ENCODE measurements around the gene TMEM134. TPM values are rescaled to one million over a fixed set of nuclear protein-coding genes. Genes with fewer than 3 reads are reported as not detected.

The TMEM134 gene
- total RNA-seq, 4 donors from 2014 or later: 80.0 to 126 (median 86.1) TPM

DNA sequence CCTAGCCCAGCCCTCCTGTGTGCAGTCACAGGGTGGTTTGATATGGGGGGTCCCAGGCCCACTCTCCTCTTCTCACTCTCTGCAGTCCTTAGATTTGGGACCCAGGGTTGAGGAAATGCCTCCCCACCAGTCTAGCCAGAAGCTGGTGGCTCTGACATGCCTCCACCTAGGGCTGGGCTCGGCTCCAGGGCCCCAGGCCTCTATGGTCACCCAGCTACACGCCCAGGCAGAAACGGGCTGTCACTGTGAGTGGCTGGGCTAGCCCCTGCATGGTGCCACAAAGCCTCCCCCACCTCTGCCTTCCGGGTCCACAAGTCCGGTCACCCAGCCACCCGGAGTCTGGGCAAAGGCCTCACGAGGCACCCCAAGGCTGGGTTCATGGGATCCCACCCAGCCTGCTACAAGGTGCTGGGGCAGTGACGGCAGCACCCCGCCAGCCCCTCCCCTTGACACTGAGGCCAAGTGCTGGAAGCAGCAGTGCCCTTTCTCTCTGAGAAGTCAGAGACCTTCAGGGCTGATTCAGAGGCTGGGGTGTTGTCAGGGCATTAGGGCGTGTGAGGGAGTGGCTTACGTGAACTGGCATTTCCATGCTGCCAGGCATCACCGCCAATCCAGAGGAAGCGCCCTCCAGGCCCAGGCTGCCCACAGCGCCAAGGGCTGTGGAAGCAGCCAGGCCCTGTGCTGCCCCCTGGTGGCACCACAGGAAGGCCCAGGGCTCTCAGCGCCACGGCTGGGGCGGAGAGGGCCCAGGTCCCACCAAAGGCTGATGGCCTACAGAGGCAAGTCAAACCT lies 36.8 kb upstream of the TMEM134 start:
- TF ChIP-seq POLR2A (IDR thresholded peaks at IDR 0.05): peak; percentile 75 to 82
- TF ChIP-seq, protein P1, sequence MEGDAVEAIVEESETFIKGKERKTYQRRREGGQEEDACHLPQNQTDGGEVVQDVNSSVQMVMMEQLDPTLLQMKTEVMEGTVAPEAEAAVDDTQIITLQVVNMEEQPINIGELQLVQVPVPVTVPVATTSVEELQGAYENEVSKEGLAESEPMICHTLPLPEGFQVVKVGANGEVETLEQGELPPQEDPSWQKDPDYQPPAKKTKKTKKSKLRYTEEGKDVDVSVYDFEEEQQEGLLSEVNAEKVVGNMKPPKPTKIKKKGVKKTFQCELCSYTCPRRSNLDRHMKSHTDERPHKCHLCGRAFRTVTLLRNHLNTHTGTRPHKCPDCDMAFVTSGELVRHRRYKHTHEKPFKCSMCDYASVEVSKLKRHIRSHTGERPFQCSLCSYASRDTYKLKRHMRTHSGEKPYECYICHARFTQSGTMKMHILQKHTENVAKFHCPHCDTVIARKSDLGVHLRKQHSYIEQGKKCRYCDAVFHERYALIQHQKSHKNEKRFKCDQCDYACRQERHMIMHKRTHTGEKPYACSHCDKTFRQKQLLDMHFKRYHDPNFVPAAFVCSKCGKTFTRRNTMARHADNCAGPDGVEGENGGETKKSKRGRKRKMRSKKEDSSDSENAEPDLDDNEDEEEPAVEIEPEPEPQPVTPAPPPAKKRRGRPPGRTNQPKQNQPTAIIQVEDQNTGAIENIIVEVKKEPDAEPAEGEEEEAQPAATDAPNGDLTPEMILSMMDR (IDR thresholded peaks at IDR 0.05): peak; percentile 96 to 99 (median 98)
- peak; percentile 85 to 96 (median 95) for DNase-seq
- Histone ChIP-seq H3K27me3 (no peaks in the 10 kb centered on the region), H3K9me3 (no peaks in the 10 kb centered on the region), H3K36me3 (peaks cover 0 to 19% (median 0%) of the 10 kb centered on the region in 3 donors), H3K4me3 (peak overlapping the region; percentile 74 to 79 (median 77)), H3K4me1 (peaks cover 0 to 49% (median 34%) of the 10 kb centered on the region in 4 donors), H3K27ac (peak overlapping the region; percentile 94 to 99 (median 97))

GRCh38 chr11:67504950-67505581 lies 36.0 kb upstream of the TMEM134 start, which contains the start of gene PITPNM1:
Gene PITPNM1, minus strand, starts transcription at chr11:67505363. Its CDS starts 1,183 bp downstream, at chr11:67504180.
- Histone ChIP-seq H3K27me3 (no peaks in the 10 kb centered on the region), H3K36me3 (peaks cover 0 to 25% (median 0%) of the 10 kb centered on the region in 3 donors), H3K9me3 (no peaks in the 10 kb centered on the region), H3K4me1 (peaks cover 0 to 42% (median 34%) of the 10 kb centered on the region in 4 donors), H3K27ac (peak within 1 kb of the TSS; percentile 94 to 99 (median 97)), H3K4me3 (peak within 1 kb of the TSS; percentile 74 to 79 (median 77))
- DNase-seq: peak; percentile 88 to 92 (median 90)
- TF ChIP-seq POLR2A (IDR thresholded peaks at IDR 0.05): peak; percentile 21 to 22
- TF ChIP-seq, protein P1 (IDR thresholded peaks at IDR 0.05): no peak

DNA sequence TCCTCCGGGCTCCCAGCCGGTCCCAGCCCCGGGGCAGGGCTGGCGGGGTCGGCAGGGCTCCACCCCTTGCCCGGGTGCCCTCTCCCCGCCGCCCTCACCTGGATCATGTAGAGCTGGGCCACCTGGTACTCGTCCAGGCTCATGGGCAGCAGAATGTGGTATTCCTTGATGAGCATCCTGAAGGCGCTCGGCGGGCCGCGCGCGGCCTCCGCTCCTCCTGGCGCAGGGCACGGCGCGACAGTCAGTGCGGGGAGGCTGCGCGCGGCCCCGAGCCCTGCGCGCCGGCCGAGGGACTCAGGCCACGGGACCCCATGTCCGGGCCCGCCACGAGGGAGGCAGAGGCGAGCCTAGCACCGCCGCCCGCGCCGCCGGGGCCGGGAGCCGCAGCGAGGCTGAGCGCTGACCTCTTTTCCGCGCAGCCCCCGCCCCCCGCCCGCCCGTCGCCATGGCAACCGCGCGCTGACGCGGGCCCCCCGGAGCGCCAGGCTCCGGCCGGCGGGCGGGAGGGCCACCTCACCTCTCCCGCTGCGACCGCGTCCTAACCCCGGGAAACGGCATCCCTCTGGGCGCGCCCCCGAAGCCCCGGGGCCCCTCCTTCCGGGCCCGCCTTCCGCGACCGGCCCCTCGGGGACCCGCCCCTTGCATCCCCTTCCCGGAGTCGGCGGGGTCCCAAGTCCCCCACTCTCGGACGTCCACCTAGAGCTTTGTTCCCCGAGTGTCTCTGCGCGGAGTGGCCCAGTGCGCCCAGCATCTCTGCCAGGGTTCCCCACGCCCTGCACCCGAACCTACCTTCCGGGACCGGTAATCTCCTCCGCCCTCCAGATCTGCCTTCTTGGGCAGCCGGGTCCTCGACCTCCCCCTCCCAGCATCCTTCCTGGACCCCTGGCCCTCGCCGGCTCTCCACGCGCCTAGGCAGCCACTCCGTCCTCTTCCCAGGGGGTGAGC lies 35.2 kb upstream of the TMEM134 start:
- no peaks in the 10 kb centered on the region for H3K9me3 ChIP-seq
- H3K4me3 ChIP-seq: peak overlapping the region; percentile 74 to 79 (median 77)
- H3K27me3 ChIP-seq: no peaks in the 10 kb centered on the region
- peaks cover 0 to 42% (median 34%) of the 10 kb centered on the region in 4 donors for H3K4me1 ChIP-seq
- peak in 1 of 3 donors; percentile 54 for DNase-seq
- peaks cover 0 to 30% (median 0%) of the 10 kb centered on the region in 3 donors for H3K36me3 ChIP-seq
- TF ChIP-seq, protein P1 (IDR thresholded peaks at IDR 0.05): no peak
- TF ChIP-seq POLR2A (IDR thresholded peaks at IDR 0.05): no peak
- peak overlapping the region; percentile 94 to 99 (median 97) for H3K27ac ChIP-seq

DNA sequence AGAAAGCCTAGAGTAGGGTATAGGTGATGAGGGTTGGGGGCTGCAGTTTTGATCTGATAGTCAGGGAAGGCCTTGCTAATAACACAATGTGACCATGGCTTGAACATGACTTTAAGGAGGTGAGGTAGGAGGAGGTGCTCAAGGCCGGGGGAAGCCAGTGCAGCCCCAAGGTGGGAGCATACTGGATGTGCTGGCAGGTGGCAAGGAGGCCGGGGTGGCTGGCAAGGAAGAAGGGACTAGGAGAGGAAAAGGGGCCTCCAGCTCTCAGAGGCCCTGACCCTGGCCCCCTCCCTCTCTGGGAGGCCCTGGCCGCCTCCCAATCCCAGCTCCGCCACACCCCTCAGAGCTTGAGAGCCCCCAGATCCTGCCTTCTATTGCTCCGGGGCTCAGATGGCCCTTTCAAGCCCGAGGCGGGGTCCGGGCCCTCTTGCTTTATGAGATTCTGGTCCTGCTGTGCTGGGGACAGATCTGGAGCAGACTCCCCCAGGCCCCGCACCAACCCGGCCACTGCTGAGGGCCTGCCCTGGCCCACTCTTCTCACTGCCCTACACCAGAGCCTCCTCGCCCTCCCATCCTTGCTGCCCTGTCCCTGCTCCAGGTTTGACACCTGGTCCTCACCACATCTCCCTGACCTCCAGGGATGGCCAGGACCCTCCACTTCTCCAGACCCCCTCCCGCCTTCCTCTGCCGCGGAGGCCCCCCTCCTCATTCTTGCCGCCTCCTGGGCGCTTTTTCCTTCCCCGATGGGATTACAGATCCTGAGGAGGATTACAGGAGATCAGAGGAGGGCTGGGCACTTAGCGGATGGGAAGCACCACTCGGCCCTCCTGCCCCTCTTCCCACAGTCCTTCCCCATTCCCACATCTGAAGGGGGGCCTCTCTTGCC lies 34.3 kb upstream of the TMEM134 start:
- peaks cover 0 to 36% (median 31%) of the 10 kb centered on the region in 4 donors for H3K4me1 ChIP-seq
- H3K36me3 ChIP-seq: peaks cover 0 to 32% (median 0%) of the 10 kb centered on the region in 3 donors
- peak overlapping the region in 1 of 4 donors; percentile 99 for H3K27ac ChIP-seq
- no peak for DNase-seq
- peak overlapping the region; percentile 74 to 79 (median 77) for H3K4me3 ChIP-seq
- H3K9me3 ChIP-seq: no peaks in the 10 kb centered on the region
- TF ChIP-seq, protein P1 (IDR thresholded peaks at IDR 0.05): no peak
- no peak for TF ChIP-seq POLR2A (IDR thresholded peaks at IDR 0.05)
- H3K27me3 ChIP-seq: no peaks in the 10 kb centered on the region

All from Peyer's patch (tissue), 4 donors.